Endothelial cell (in vitro differentiated cells): Measurements from ENCODE around the gene CTNNA3. TPM values are rescaled to one million over a fixed set of nuclear protein-coding genes. Genes with fewer than 3 reads are reported as not detected.

Experiments used
- DNase-seq: peaks from one replicate; pipeline ENCODE4 v3.0.0; 2021; ENCODE audit warnings: low spot score
- H3K27ac Mint-ChIP-seq: one replicate; pipeline ENCODE4 v1.8.0; 2021; ENCODE audit warnings: mixed read lengths, inconsistent platforms; ENCODE audit not compliant: unreplicated experiment
- H3K27me3 Mint-ChIP-seq: one replicate; pipeline ENCODE4 v1.8.0; 2021; ENCODE audit warnings: mild to moderate bottlenecking, moderate library complexity, mixed read lengths, inconsistent platforms; ENCODE audit not compliant: unreplicated experiment
- H3K36me3 Mint-ChIP-seq: one replicate; pipeline ENCODE4 v1.8.0; 2021; ENCODE audit warnings: mild to moderate bottlenecking, low read depth, mixed read lengths, inconsistent platforms; ENCODE audit not compliant: unreplicated experiment
- H3K4me1 Mint-ChIP-seq: one replicate; pipeline ENCODE4 v1.8.0; 2021; ENCODE audit warnings: mild to moderate bottlenecking, mixed read lengths, inconsistent platforms; ENCODE audit not compliant: unreplicated experiment
- H3K4me3 Mint-ChIP-seq: one replicate; pipeline ENCODE4 v1.8.0; 2021; ENCODE audit warnings: mild to moderate bottlenecking, mixed read lengths, inconsistent platforms; ENCODE audit not compliant: unreplicated experiment
- H3K9me3 Mint-ChIP-seq: one replicate; pipeline ENCODE4 v1.8.0; 2021; ENCODE audit warnings: mixed read lengths, inconsistent platforms; ENCODE audit not compliant: unreplicated experiment
- CTCF ChIP-seq: fragments of 200-600 bp; sonication (generic); IDR thresholded peaks from one replicate; pipeline ENCODE4 v1.5.0; 2021; ENCODE audit warnings: antibody characterized with exemption; ENCODE audit not compliant: unreplicated experiment
- total RNA-seq: library from RNA; stranded (reverse); fragmentation: NEBNext Ultra II Directional; extraction: Animal tissue kit (Norgen Biotek cat#: 25700); gene quantifications from one replicate; pipeline ENCODE4 v1.2.1, GENCODE V29; 2021; ENCODE audit not compliant: unreplicated experiment

The CTNNA3 gene
- total RNA-seq, 1 donor from 2014 or later: 2.3 TPM

- Mint-ChIP-seq H3K27ac (no peak overlapping the region), H3K4me3 (no peak overlapping the region), H3K27me3 (peaks cover 2% of the 10 kb centered on the region), H3K36me3 (no peaks in the 10 kb centered on the region), H3K9me3 (no peaks in the 10 kb centered on the region), H3K4me1 (no peaks in the 10 kb centered on the region)
- no peak for TF ChIP-seq CTCF
- DNase-seq: no peak
Measured at GRCh38 chr10:66782144-66782543, 913.9 kb downstream of the CTNNA3 start.

DNA sequence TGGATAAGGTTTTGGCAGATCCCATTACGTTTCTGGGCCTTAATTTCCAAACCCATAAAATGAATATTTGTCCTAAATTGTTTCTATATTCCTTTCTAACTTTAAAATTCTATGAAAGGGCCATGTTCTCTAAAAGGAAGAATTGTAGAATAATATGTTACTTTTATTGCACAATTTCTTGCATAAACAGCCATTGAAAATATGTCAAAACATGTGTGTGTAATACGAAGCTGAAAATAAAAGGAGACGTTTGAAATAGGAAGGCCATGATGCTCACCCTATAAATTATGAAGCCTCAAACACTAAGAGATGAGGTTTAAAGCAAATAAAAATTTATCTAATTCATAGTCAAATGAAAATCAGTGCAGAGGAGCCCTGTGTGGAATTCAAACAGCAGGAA is 915.2 kb downstream of the CTNNA3 start:
- Mint-ChIP-seq H3K4me1 (no peaks in the 10 kb centered on the region), H3K9me3 (no peaks in the 10 kb centered on the region), H3K4me3 (no peak overlapping the region), H3K36me3 (no peaks in the 10 kb centered on the region), H3K27ac (no peak overlapping the region), H3K27me3 (peaks cover 2% of the 10 kb centered on the region)
- TF ChIP-seq CTCF: no peak
- DNase-seq: no peak

DNA sequence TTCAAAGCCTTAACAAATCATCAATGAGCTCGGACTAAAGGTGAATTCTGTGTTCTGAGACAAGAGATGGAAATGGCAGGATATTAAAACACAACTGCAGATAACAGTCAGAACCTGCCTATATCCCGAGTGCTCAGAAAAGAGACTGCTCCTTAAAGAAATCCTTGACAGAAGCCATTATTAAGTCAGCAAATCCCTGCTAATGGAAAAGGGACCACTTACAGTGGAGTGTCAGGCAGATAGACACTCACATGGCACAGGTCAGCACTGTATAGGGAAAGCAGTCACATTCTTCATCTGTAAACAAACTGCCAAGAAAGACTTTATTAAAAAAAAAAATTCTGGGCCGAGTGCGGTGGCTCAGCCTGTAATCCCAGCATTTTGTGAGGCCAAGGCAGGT is 917.6 kb downstream of the CTNNA3 start:
- TF ChIP-seq CTCF: no peak
- Mint-ChIP-seq H3K9me3 (no peaks in the 10 kb centered on the region), H3K4me1 (no peaks in the 10 kb centered on the region)

DNA sequence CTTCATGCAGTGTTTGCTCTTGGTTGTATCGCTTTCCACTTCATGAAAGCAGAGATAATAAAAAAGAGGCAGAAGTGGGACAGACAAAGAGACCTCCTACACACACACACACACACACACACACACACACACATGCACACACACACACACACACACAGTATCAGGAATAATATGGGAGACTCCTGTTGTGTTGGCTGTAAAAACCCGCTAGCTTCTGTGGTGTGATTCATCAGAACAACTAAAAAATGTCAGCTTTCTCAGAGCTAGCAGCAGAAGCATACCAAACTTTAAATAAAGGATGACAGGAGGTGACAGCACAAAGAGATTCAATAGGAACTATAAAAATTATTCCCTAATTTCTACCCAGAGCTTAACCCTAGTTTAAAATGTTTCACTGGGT is 918.3 kb downstream of the CTNNA3 start:
- no peak overlapping the region for H3K27ac Mint-ChIP-seq
- H3K36me3 Mint-ChIP-seq: no peaks in the 10 kb centered on the region
- DNase-seq: no peak
- peaks cover 2% of the 10 kb centered on the region for H3K27me3 Mint-ChIP-seq
- H3K9me3 Mint-ChIP-seq: no peaks in the 10 kb centered on the region
- no peaks in the 10 kb centered on the region for H3K4me1 Mint-ChIP-seq
- no peak for TF ChIP-seq CTCF
- no peak overlapping the region for H3K4me3 Mint-ChIP-seq

More for the DNA sequence above, 917.6 kb downstream of the CTNNA3 start:
- Mint-ChIP-seq H3K27ac (no peak overlapping the region), H3K36me3 (no peaks in the 10 kb centered on the region), H3K4me3 (no peak overlapping the region), H3K27me3 (peaks cover 2% of the 10 kb centered on the region)
- DNase-seq: no peak

DNA sequence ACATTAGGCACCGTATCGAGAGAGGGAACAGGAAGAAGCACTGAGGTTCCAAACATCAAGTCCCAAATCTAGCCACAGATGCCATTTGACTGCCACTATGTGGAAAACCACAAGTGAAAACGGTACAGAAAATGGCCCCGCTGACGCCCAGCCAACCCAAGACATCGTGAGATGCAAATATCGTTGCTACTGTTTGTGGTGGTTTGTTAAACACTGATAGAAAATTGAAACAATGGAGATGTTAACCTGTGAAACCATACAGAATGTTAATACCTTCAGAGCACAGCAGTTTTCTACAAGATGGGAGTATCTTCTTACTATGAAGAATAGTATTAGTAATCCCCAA is 922.5 kb downstream of the CTNNA3 start:
- H3K4me3 Mint-ChIP-seq: no peak overlapping the region
- H3K27me3 Mint-ChIP-seq: no peaks in the 10 kb centered on the region
- no peak for TF ChIP-seq CTCF
- no peak for DNase-seq
- no peaks in the 10 kb centered on the region for H3K4me1 Mint-ChIP-seq
- H3K36me3 Mint-ChIP-seq: no peaks in the 10 kb centered on the region
- no peak overlapping the region for H3K27ac Mint-ChIP-seq
- H3K9me3 Mint-ChIP-seq: no peaks in the 10 kb centered on the region
